Measurements from ENCODE around the gene TFAP2B. TPM values are rescaled to one million over a fixed set of nuclear protein-coding genes. Genes with fewer than 3 reads are reported as not detected.

TFAP2B gene
- total RNA-seq, 4 donors from 2014 or later, result not detected

- peak overlapping the region in 1 of 3 donors; percentile 8 for H3K4me3 ChIP-seq (replicated peaks in 1 of 3)
- no peak overlapping the region for H3K27ac ChIP-seq
- H3K36me3 ChIP-seq, result no peaks in the 10 kb centered on the region
- 2 to 3% methylated on average over 58 of the region's 58 CpGs for WGBS, 2 donors
- H3K9me3 ChIP-seq, result no peaks in the 10 kb centered on the region
- TF ChIP-seq, protein P1, sequence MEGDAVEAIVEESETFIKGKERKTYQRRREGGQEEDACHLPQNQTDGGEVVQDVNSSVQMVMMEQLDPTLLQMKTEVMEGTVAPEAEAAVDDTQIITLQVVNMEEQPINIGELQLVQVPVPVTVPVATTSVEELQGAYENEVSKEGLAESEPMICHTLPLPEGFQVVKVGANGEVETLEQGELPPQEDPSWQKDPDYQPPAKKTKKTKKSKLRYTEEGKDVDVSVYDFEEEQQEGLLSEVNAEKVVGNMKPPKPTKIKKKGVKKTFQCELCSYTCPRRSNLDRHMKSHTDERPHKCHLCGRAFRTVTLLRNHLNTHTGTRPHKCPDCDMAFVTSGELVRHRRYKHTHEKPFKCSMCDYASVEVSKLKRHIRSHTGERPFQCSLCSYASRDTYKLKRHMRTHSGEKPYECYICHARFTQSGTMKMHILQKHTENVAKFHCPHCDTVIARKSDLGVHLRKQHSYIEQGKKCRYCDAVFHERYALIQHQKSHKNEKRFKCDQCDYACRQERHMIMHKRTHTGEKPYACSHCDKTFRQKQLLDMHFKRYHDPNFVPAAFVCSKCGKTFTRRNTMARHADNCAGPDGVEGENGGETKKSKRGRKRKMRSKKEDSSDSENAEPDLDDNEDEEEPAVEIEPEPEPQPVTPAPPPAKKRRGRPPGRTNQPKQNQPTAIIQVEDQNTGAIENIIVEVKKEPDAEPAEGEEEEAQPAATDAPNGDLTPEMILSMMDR (IDR thresholded peaks at IDR 0.05), result no peak
- no peak for TF ChIP-seq POLR2A (IDR thresholded peaks at IDR 0.05)
- intact Hi-C loops (cut with DNase I), result loop anchor here (10.0 kb wide), 1 partner anchor 1205 kb away; no protein-coding TSS in a partner anchor
- no peak for DNase-seq
- H3K27me3 ChIP-seq, result peaks cover 43% of the 10 kb centered on the region
- H3K4me1 ChIP-seq, result peaks cover 10 to 15% of the 10 kb centered on the region in 2 donors
Measured at GRCh38 chr6:50819904-50820868, 1.5 kb downstream of the TFAP2B start.

GRCh38 chr6:50820869-50821264 lies 2.2 kb downstream of the TFAP2B start:
- 6 to 8% methylated on average over 5 of the region's 5 CpGs for WGBS, 2 donors
- H3K36me3 ChIP-seq, result no peaks in the 10 kb centered on the region
- no peaks in the 10 kb centered on the region for H3K9me3 ChIP-seq
- no peak for DNase-seq
- intact Hi-C loops (cut with DNase I), result no loop called here
- no peak overlapping the region for H3K4me3 ChIP-seq (replicated peaks in 1 of 3)
- TF ChIP-seq, protein P1 (IDR thresholded peaks at IDR 0.05), result no peak
- TF ChIP-seq POLR2A (IDR thresholded peaks at IDR 0.05), result no peak
- peaks cover 10 to 15% of the 10 kb centered on the region in 2 donors for H3K4me1 ChIP-seq
- H3K27ac ChIP-seq, result no peak overlapping the region
- H3K27me3 ChIP-seq, result peaks cover 49% of the 10 kb centered on the region

DNA sequence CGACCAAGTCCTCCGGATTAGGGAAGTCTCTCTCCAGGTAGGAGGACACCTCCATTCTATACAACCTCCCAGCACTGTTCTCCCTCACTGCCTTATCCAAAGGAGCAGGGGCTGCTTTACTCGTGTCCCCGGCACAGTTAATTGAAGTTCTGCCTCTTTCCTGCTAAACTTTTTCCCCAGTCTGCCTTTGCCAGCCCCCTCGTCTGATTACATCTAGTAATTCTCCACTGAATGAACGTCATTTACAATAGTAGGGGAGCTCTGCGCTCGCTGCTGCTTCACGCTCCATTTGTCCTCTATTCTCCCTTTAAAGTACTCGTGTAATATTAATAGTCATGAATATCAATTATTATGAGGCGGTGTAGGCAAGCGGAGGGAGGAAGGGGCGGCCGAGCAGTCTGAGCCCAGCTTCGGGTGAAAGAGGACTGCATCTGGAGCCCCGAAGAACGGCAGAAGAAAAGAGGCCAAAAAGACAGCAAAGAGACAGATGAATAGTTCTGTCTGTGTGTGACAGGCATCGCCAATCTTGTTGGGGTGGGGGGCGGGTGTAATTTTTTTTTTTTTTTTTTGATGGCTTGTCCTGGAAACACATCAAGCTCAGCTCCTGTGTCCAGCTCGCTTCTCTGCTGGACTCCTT lies 2.9 kb downstream of the TFAP2B start:
- no peak for DNase-seq
- 4 to 6% methylated on average over 20 of the region's 20 CpGs for WGBS, 2 donors
- no peaks in the 10 kb centered on the region for H3K36me3 ChIP-seq
- peaks cover 10 to 15% of the 10 kb centered on the region in 2 donors for H3K4me1 ChIP-seq
- intact Hi-C loops (cut with DNase I), result no loop called here
- H3K27ac ChIP-seq, result no peak overlapping the region
- no peak for TF ChIP-seq POLR2A (IDR thresholded peaks at IDR 0.05)
- TF ChIP-seq, protein P1 (IDR thresholded peaks at IDR 0.05), result no peak
- no peaks in the 10 kb centered on the region for H3K9me3 ChIP-seq
- no peak overlapping the region for H3K4me3 ChIP-seq (replicated peaks in 1 of 3)
- H3K27me3 ChIP-seq, result peaks cover 48% of the 10 kb centered on the region

DNA sequence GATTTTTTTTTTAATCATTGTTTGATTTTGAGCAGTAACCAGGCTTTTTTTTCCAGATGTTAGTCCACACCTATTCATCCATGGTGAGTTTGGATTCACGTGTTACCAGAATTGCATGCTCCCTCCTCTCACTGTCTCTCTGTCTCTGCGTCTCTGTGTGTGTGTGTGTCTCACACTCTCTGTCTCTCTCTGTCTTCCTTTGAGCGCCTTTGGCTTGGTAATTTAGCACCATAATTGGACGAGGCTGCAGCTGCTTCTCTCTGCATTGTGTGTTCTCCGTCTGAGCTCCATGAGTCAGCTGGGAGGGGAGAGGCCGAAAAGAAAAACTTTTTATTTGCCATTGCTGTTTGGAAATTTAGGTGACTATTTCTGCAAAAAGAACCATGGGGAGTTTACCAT lies 3.4 kb downstream of the TFAP2B start:
- Histone ChIP-seq H3K4me3 (replicated peaks in 1 of 3) (no peak overlapping the region), H3K27ac (no peak overlapping the region), H3K4me1 (peaks cover 10 to 15% of the 10 kb centered on the region in 2 donors), H3K9me3 (no peaks in the 10 kb centered on the region), H3K27me3 (peaks cover 43% of the 10 kb centered on the region), H3K36me3 (no peaks in the 10 kb centered on the region)
- WGBS, 2 donors, result 1 to 4% methylated on average over 6 of the region's 6 CpGs
- TF ChIP-seq POLR2A (IDR thresholded peaks at IDR 0.05), result no peak
- TF ChIP-seq, protein P1 (IDR thresholded peaks at IDR 0.05), result no peak
- no peak for DNase-seq
- intact Hi-C loops (cut with DNase I), result no loop called here

All from thyroid gland (tissue), 4 donors.